HepG2 (cell line): ENCODE data around the gene AMPD2. TPM values are rescaled to one million over a fixed set of nuclear protein-coding genes. Genes with fewer than 3 reads are reported as not detected.

Source experiments
- ATAC-seq: fragments of 200-7000 bp; cut with Tn5 transposase; 3 replicates; pipeline ENCODE4 v1.9.1; 2020; ENCODE audit warnings: mild to moderate bottlenecking, moderate library complexity
- BruUV-seq: library from RNA; stranded (reverse); fragments of 400-500 nt; replicated peaks from 2 replicates; lab custom pipeline; 2021; lab: Mats Ljungman, UMichigan
- CTCF ChIA-PET: fragments of 300-600 bp; formaldehyde crosslinking; extraction: SDS; loops from one replicate; lab custom pipeline; 2021; ENCODE audit warnings: low total read pairs, inconsistent platforms, low intra/inter-chr PET ratio; lab: Yijun Ruan, JAX
- POLR2A ChIA-PET: fragments of 350-600 bp; sonication (Branson Sonifier 250); formaldehyde crosslinking; loops from one replicate; lab custom pipeline; 2020; ENCODE audit warnings: antibody characterized with exemption, inconsistent platforms; lab: Yijun Ruan, JAX
- DNase-seq: peaks from one replicate; pipeline ENCODE4 v3.0.0-alpha.2; 2015; ENCODE audit warnings: low spot score
- FAIRE-seq: peaks from 3 replicates; lab custom pipeline; 2011; peaks lifted over from hg19 to GRCh38; lab: Jason Lieb, UNC
- H2AFZ ChIP-seq: one replicate; pipeline ENCODE4 v1.6.1; 2011; ENCODE audit warnings: low read length, inconsistent platforms
- H3K27ac ChIP-seq: fragments of 300-600 bp; 3 replicates; pipeline ENCODE4 v1.8.0; 2011; ENCODE audit warnings: mixed run types, mild to moderate bottlenecking, mixed read lengths, low read length, inconsistent platforms; ENCODE audit not compliant: insufficient read depth; ENCODE audit errors: extremely low read length
- H3K27me3 ChIP-seq, 2 experiments: fragments of 200-600 bp in 1 of 2; 2 replicates in 1 of 2; 3 replicates in 1 of 2; pipeline versions ENCODE4 v1.6.0 to v1.8.0; 2011; ENCODE audit warnings: low read length in 2 of 2, mild to moderate bottlenecking in 2 of 2, moderate library complexity in 2 of 2, inconsistent platforms in 1 of 2; ENCODE audit not compliant: insufficient read depth in 2 of 2, control insufficient read depth in 1 of 2
- H3K36me3 ChIP-seq, 2 experiments: fragments of 200-600 bp in 1 of 2; replicated peaks in 1 of 2; 2 replicates in 1 of 2; 3 replicates in 1 of 2; pipeline versions ENCODE4 v1.5.1 to v1.8.0; 2011; ENCODE audit warnings: low read length in 2 of 2, inconsistent platforms in 1 of 2; ENCODE audit not compliant: insufficient read depth in 2 of 2, control insufficient read depth in 1 of 2
- H3K4me1 ChIP-seq: 2 replicates; pipeline ENCODE4 v1.5.1; 2012; ENCODE audit warnings: low read length, inconsistent platforms; ENCODE audit not compliant: insufficient read depth
- H3K4me2 ChIP-seq: 2 replicates; pipeline ENCODE4 v1.6.0; 2011; ENCODE audit warnings: low read depth, low read length, inconsistent platforms
- H3K4me3 ChIP-seq, 3 experiments: fragments of 200-600 bp in 1 of 3; sonication (generic), shearing (Covaris generic) in 1 of 3; replicated peaks in 1 of 3; 2 replicates each; pipeline ENCODE4 v1.5.1; 2011 to 2016; ENCODE audit warnings: low read length in 3 of 3, inconsistent platforms in 2 of 3, low read depth in 2 of 3, mild to moderate bottlenecking in 2 of 3, control low read depth in 1 of 3, mixed read lengths in 1 of 3; ENCODE audit not compliant: insufficient read depth in 1 of 3
- H3K79me2 ChIP-seq: one replicate; pipeline ENCODE4 v1.6.1; 2011; ENCODE audit warnings: low read length, inconsistent platforms; ENCODE audit not compliant: insufficient read depth
- H3K9ac ChIP-seq: 2 replicates; pipeline ENCODE4 v1.6.0; 2011; ENCODE audit warnings: mild to moderate bottlenecking, low read depth, low read length, inconsistent platforms; ENCODE audit not compliant: insufficient read depth
- H3K9me3 ChIP-seq: 2 replicates; pipeline ENCODE4 v1.5.1; 2012; ENCODE audit warnings: mild to moderate bottlenecking, low read length
- H4K20me1 ChIP-seq: 2 replicates; pipeline ENCODE4 v1.6.0; 2011; ENCODE audit warnings: inconsistent platforms, mild to moderate bottlenecking, low read length, moderate library complexity; ENCODE audit not compliant: insufficient read depth
- FOXJ3 ChIP-seq: sonication (generic); formaldehyde crosslinking; IDR thresholded peaks from 2 replicates; pipeline ENCODE4 v1.4.0; 2020; ENCODE audit warnings: missing genetic modification reagents, mild to moderate bottlenecking, borderline replicate concordance
- HNF4A ChIP-seq: sonication (generic); formaldehyde crosslinking; IDR thresholded peaks from 2 replicates; pipeline ENCODE4 v1.4.0; 2020; ENCODE audit warnings: missing genetic modification reagents
- HNRNPLL ChIP-seq: fragments of 200-400 bp; formaldehyde crosslinking; IDR thresholded peaks from 2 replicates; pipeline ENCODE4 v1.6.1; 2017; ENCODE audit warnings: mild to moderate bottlenecking, low read depth, low read length; ENCODE audit not compliant: poor library complexity, severe bottlenecking
- KLF16 ChIP-seq, 2 experiments: sonication (generic) in 1 of 2; formaldehyde crosslinking in 1 of 2; IDR thresholded peaks; 2 replicates each; pipeline versions ENCODE4 v1.6.1 to v1.8.0; 2016 to 2023; ENCODE audit warnings: missing genetic modification reagents in 2 of 2, missing compliant biosample characterization in 1 of 2
- LCORL ChIP-seq, 2 experiments: fragments of 450-650 bp in 1 of 2; sonication (generic) in 1 of 2; formaldehyde crosslinking in 1 of 2; IDR thresholded peaks; 2 replicates each; pipeline versions ENCODE4 v1.5.0 to v1.6.1; 2017 to 2020; ENCODE audit warnings: antibody characterized with exemption in 1 of 2, missing genetic modification reagents in 1 of 2
- MBNL3 ChIP-seq: fragments of 250-450 bp; sonication (Bioruptor Pico); conservative IDR thresholded peaks from 2 replicates; pipeline ENCODE4 v1.8.0; 2022; ENCODE audit warnings: mild to moderate bottlenecking, inconsistent platforms
- NCOA2 ChIP-seq: sonication (generic); formaldehyde crosslinking; IDR thresholded peaks from 2 replicates; pipeline ENCODE4 v1.8.0; 2022; ENCODE audit warnings: inconsistent platforms
- NR3C1 ChIP-seq: sonication (generic); formaldehyde crosslinking; IDR thresholded peaks from 2 replicates; pipeline ENCODE4 v1.4.0; 2020; ENCODE audit warnings: missing genetic modification reagents
- PHF20 ChIP-seq: sonication (generic); formaldehyde crosslinking; IDR thresholded peaks from 2 replicates; pipeline ENCODE4 v1.5.0; 2020; ENCODE audit warnings: mild to moderate bottlenecking, missing genetic modification reagents
- POLR2AphosphoS5 ChIP-seq: IDR thresholded peaks from 2 replicates; pipeline ENCODE4 v1.6.1; 2012; ENCODE audit warnings: low read depth, low read length
- SAP130 ChIP-seq: IDR thresholded peaks from 2 replicates; pipeline ENCODE4 v1.6.1; 2016; ENCODE audit warnings: low read depth
- SP4 ChIP-seq: sonication (generic); formaldehyde crosslinking; IDR thresholded peaks from 2 replicates; pipeline ENCODE4 v1.8.1; 2023; ENCODE audit warnings: mild to moderate bottlenecking, missing genetic modification reagents
- TEAD3 ChIP-seq: optimal IDR thresholded peaks from 2 replicates; pipeline ENCODE3; 2016; ENCODE audit warnings: borderline replicate concordance
- XRCC5 ChIP-seq: fragments of 200-400 bp; formaldehyde crosslinking; optimal IDR thresholded peaks from 2 replicates; pipeline ENCODE3; 2017; ENCODE audit warnings: mild to moderate bottlenecking, low read length
- ZBTB3 ChIP-seq: sonication (generic); formaldehyde crosslinking; IDR thresholded peaks from 2 replicates; pipeline ENCODE4 v1.4.0; 2020; ENCODE audit warnings: low read depth, mild to moderate bottlenecking, moderate library complexity, missing genetic modification reagents, borderline replicate concordance
- ZFX ChIP-seq: sonication (generic); formaldehyde crosslinking; IDR thresholded peaks from 2 replicates; pipeline ENCODE4 v1.4.0; 2020; ENCODE audit warnings: mild to moderate bottlenecking, low read depth, missing genetic modification reagents, moderate library complexity
- ZMYM4 ChIP-seq: sonication (generic); formaldehyde crosslinking; IDR thresholded peaks from 2 replicates; pipeline ENCODE4 v1.8.1; 2023; ENCODE audit warnings: mild to moderate bottlenecking, missing genetic modification reagents
- ZNF331 ChIP-seq: sonication (generic); formaldehyde crosslinking; IDR thresholded peaks from 2 replicates; pipeline ENCODE4 v1.4.0; 2020; ENCODE audit warnings: missing genetic modification reagents
- ZNF737 ChIP-seq: sonication (generic); formaldehyde crosslinking; IDR thresholded peaks from 2 replicates; pipeline ENCODE4 v1.5.0; 2020; ENCODE audit warnings: missing genetic modification reagents, mild to moderate bottlenecking, borderline replicate concordance
- WGBS: methylation state at CpG from one replicate; pipeline ENCODE4 v1.1.6; 2017; ENCODE audit warnings: low lambda C conversion rate; 5-methylcytosine and 5-hydroxymethylcytosine counted together
- in situ Hi-C: cut with HindIII; loops from 2 replicates; pipeline ENCODE4 v1.10.0; 2017; ENCODE audit warnings: low pct_unique_long_range_greater_than_20kb; ENCODE audit not compliant: extremely low pct_ligation_motif_present
- intact Hi-C: fragments of 100-400 bp; cut with micrococcal nuclease; formaldehyde crosslinking; loops from one replicate; pipeline ENCODE4 v1.10.0; 2022; ENCODE audit not compliant: unreplicated experiment
- polyA plus RNA-seq, 8 experiments: library from polyadenylated mRNA; depleted of rRNA in 3 of 8; stranded (reverse) in 7 of 8; unstranded in 1 of 8; fragments of >200 nt; fragmentation: Illumina TruSeq in 4 of 8; extraction: Trizol in 4 of 8; gene quantifications; 2 replicates each; pipeline versions ENCODE4 v1.2.1 to v1.2.3, GENCODE V29; 2011 to 2016; ENCODE audit warnings: low read depth in 4 of 8, missing spikeins in 1 of 8, mixed read lengths in 1 of 8; ENCODE audit not compliant: insufficient read depth in 1 of 8
- total RNA-seq, 5 experiments: library from RNA; depleted of rRNA; stranded (reverse); fragments of >200 nt; fragmentation: Illumina TruSeq; extraction: Trizol; gene quantifications; 2 replicates each; pipeline ENCODE4 v1.2.3, GENCODE V29; 2016; ENCODE audit warnings: low read depth in 1 of 5
- TF ChIP-seq, protein P1 (sequence below): sonication (generic); formaldehyde crosslinking; conservative IDR thresholded peaks from 2 replicates; pipeline ENCODE4 v1.8.1; 2023; ENCODE audit warnings: missing genetic modification reagents
- TF ChIP-seq, protein P2 (sequence below): sonication (generic); formaldehyde crosslinking; conservative IDR thresholded peaks from 2 replicates; pipeline ENCODE4 v1.4.0; 2020; ENCODE audit warnings: mild to moderate bottlenecking, missing genetic modification reagents, moderate library complexity

Gene AMPD2
- total and polyA plus RNA-seq, 2 of the 13 experiments (the other 11 are each of a cell fraction or from before 2014, with no cell fraction given), result 62.3 to 82.0 TPM

DNA sequence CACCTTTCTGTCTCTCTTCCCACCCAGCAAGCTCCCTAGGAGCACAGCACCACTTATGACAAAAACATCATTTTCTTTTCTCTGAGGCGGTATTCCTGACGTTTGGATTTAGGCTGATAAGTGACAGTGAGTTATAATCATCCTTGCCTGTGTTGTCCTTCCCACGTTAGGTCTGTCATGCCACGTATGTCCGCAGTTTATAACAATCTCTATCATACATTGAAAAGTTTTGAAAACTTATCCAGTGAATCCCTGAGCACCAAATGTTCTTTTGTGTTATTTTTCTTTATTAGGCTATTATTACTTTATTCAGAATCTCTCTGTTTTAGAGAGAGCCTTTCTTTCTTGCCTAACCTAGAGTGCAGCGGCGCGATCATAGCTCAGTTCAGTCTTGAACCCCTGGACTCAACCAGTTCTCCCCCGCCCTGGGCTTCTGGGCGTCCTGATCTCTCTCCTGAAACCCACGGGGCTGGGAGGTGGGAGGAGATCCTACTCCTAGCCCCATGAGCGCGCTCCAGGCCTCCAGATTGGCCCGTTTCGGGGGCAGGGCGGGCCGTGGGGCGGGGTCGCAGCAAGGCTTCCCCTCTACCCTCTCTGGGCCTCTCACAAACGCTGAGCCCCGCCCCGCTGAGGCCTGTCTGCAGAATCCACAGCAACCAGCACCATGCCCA, 48.0 kb downstream of the AMPD2 start, which contains the start of gene GSTM2:
GSTM2 (plus strand) TSS at position 606 of the 671 bp plus-strand sequence; CDS start at position 665, 59 bp downstream.
- H3K4me2 ChIP-seq, result peak within 1 kb of the TSS; percentile 80
- peak within 1 kb of the TSS; percentile 50 for H2AFZ ChIP-seq
- intact Hi-C loops (no loop called here), in situ Hi-C loops (loop anchor here (10.0 kb wide), 1 partner anchor 47 kb away; the partner anchor contains the start of gene GSTM5)
- H3K36me3 ChIP-seq, result no peaks in the 10 kb centered on the region; a peak in 1 of 5 replicates
- 24% methylated on average over 13 of the region's 22 CpGs for WGBS
- H3K9ac ChIP-seq, result peak within 1 kb of the TSS; percentile 55; the same call in 1 of the 2 replicates
- H3K4me1 ChIP-seq, result peaks cover 13% of the 10 kb centered on the region
- peak within 1 kb of the TSS; percentile 56 to 70 (median 58) for H3K4me3 ChIP-seq
- no peak within 1 kb of the TSS for H3K27ac ChIP-seq
- DNase-seq, result peak; percentile 80
- ChIA-PET CTCF (no interaction called here), POLR2A (interaction anchor here (1.1 to 1.8 kb wide), 2 partner anchors 11 to 27 kb away, joined by 3 to 10 read pairs; partner anchors contain the start of gene GSTM4)
- H4K20me1 ChIP-seq, result no peaks in the 10 kb centered on the region
- FAIRE-seq, result peak; percentile 39
- H3K79me2 ChIP-seq, result no peaks in the 10 kb centered on the region
- H3K9me3 ChIP-seq, result no peaks in the 10 kb centered on the region
- ATAC-seq, result peak; percentile 100
- no TSS peak for BruUV-seq
- H3K27me3 ChIP-seq, result no peaks in the 10 kb centered on the region
- TF ChIP-seq MBNL3 (CRISPR knock-in tag) (no peak), SAP130 (CRISPR knock-in tag) (peak; percentile 68), KLF16 (CRISPR knock-in tag; IDR thresholded peaks at IDR 0.05) (no peak), HNRNPLL (peak; percentile 27), NCOA2 (CRISPR knock-in tag) (no peak), NR3C1 (no peak), ZBTB3 (CRISPR knock-in tag) (no peak), LCORL (IDR thresholded peaks at IDR 0.05) (no peak), LCORL (CRISPR knock-in tag; IDR thresholded peaks at IDR 0.05) (no peak), XRCC5 (peak; percentile 56), PHF20 (CRISPR knock-in tag) (no peak), ZNF737 (CRISPR knock-in tag) (no peak), TEAD3 (peak; percentile 23), FOXJ3 (CRISPR knock-in tag) (no peak), ZFX (peak; percentile 61; the same call in 1 of the 2 replicates), ZMYM4 (peak; percentile 59), HNF4A (CRISPR knock-in tag) (peak; percentile 40), SP4 (peak; percentile 57; the same call in 1 of the 2 replicates), POLR2AphosphoS5 (0 out of 2 replicates have a peak, but pooled peaks have one; percentile 20), ZNF331 (CRISPR knock-in tag) (0 out of 2 replicates have a peak, but pooled peaks have one; percentile 19)
- TF ChIP-seq, protein P1, sequence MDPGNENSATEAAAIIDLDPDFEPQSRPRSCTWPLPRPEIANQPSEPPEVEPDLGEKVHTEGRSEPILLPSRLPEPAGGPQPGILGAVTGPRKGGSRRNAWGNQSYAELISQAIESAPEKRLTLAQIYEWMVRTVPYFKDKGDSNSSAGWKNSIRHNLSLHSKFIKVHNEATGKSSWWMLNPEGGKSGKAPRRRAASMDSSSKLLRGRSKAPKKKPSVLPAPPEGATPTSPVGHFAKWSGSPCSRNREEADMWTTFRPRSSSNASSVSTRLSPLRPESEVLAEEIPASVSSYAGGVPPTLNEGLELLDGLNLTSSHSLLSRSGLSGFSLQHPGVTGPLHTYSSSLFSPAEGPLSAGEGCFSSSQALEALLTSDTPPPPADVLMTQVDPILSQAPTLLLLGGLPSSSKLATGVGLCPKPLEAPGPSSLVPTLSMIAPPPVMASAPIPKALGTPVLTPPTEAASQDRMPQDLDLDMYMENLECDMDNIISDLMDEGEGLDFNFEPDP, result no peak
- TF ChIP-seq, protein P2, sequence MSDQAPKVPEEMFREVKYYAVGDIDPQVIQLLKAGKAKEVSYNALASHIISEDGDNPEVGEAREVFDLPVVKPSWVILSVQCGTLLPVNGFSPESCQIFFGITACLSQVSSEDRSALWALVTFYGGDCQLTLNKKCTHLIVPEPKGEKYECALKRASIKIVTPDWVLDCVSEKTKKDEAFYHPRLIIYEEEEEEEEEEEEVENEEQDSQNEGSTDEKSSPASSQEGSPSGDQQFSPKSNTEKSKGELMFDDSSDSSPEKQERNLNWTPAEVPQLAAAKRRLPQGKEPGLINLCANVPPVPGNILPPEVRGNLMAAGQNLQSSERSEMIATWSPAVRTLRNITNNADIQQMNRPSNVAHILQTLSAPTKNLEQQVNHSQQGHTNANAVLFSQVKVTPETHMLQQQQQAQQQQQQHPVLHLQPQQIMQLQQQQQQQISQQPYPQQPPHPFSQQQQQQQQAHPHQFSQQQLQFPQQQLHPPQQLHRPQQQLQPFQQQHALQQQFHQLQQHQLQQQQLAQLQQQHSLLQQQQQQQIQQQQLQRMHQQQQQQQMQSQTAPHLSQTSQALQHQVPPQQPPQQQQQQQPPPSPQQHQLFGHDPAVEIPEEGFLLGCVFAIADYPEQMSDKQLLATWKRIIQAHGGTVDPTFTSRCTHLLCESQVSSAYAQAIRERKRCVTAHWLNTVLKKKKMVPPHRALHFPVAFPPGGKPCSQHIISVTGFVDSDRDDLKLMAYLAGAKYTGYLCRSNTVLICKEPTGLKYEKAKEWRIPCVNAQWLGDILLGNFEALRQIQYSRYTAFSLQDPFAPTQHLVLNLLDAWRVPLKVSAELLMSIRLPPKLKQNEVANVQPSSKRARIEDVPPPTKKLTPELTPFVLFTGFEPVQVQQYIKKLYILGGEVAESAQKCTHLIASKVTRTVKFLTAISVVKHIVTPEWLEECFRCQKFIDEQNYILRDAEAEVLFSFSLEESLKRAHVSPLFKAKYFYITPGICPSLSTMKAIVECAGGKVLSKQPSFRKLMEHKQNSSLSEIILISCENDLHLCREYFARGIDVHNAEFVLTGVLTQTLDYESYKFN (CRISPR knock-in tag), result peak; percentile 13; the same call in 1 of the 2 replicates
